IPS DF 6.9 (cell line): ENCODE measurements around the gene TMEM26.

Experiments
- DNase-seq: peaks from one replicate; pipeline ENCODE4 v3.0.0-alpha.2; 2013; ENCODE audit warnings: low read depth, low spot score
- H3K27ac ChIP-seq: one replicate; pipeline ENCODE4 v1.5.1; 2013; ENCODE audit warnings: low read length, control low read depth
- H3K27me3 ChIP-seq: 2 replicates; pipeline ENCODE4 v1.6.1; 2013; ENCODE audit warnings: mild to moderate bottlenecking, low read length; ENCODE audit not compliant: control insufficient read depth, insufficient read depth
- H3K36me3 ChIP-seq: 2 replicates; pipeline ENCODE4 v1.6.1; 2013; ENCODE audit warnings: low read length; ENCODE audit not compliant: control insufficient read depth, insufficient read depth
- H3K4me1 ChIP-seq: 2 replicates; pipeline ENCODE4 v1.6.1; 2013; ENCODE audit warnings: low read length; ENCODE audit not compliant: control insufficient read depth, insufficient read depth
- H3K4me3 ChIP-seq: 2 replicates; pipeline ENCODE4 v1.5.1; 2013; ENCODE audit warnings: mild to moderate bottlenecking, low read length
- H3K9me3 ChIP-seq: 2 replicates; pipeline ENCODE4 v1.6.1; 2013; ENCODE audit warnings: low read length, inconsistent platforms; ENCODE audit not compliant: control insufficient read depth, insufficient read depth
- WGBS: extraction: QIAGEN DNeasy Blood & Tissue Kit; methylation state at CpG from one replicate; pipeline ENCODE4 v1.1.7; 2013; ENCODE audit warnings: mixed read lengths, missing lambda C conversion rate; ENCODE audit not compliant: insufficient read length, insufficient coverage; 5-methylcytosine and 5-hydroxymethylcytosine counted together

TMEM26 gene

GRCh38 chr10:61476529-61476928 is 23.3 kb upstream of the TMEM26 start:
- no peaks in the 10 kb centered on the region for H3K9me3 ChIP-seq
- DNase-seq = no peak
- H3K27me3 ChIP-seq = no peaks in the 10 kb centered on the region
- no CpG with 5 or more reads among the region's 1 CpG for WGBS
- no peaks in the 10 kb centered on the region for H3K4me1 ChIP-seq
- H3K27ac ChIP-seq = no peak overlapping the region
- H3K36me3 ChIP-seq = no peaks in the 10 kb centered on the region
- no peak overlapping the region for H3K4me3 ChIP-seq

DNA sequence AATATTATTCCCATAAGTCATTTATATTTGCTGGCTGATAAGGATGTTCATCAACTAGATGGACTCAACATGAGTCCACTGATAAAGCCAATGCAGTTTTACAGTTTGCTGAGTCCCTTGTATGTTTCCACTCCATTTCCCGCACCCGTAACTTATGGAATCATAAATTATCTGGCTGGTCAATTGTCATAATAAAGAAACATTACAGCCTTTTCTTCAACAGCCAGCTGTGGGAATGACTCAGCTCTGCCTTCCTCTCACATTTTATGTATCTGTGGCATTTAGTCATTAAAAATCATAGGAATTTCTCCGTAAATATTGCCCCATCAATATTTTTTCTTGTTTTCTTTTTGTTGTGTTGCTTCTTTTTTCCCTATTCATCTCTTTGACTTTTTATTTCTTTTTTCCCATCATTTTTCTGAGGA is 22.3 kb upstream of the TMEM26 start:
- Histone ChIP-seq H3K27ac (no peak overlapping the region), H3K27me3 (no peaks in the 10 kb centered on the region), H3K4me1 (no peaks in the 10 kb centered on the region), H3K36me3 (no peaks in the 10 kb centered on the region), H3K4me3 (no peak overlapping the region), H3K9me3 (no peaks in the 10 kb centered on the region)
- no peak for DNase-seq
- no CpG with 5 or more reads among the region's 3 CpGs for WGBS

- no peaks in the 10 kb centered on the region for H3K27me3 ChIP-seq
- no peaks in the 10 kb centered on the region for H3K36me3 ChIP-seq
- no CpG with 5 or more reads among the region's 5 CpGs for WGBS
- no peak overlapping the region for H3K27ac ChIP-seq
- no peaks in the 10 kb centered on the region for H3K9me3 ChIP-seq
- no peak overlapping the region for H3K4me3 ChIP-seq
- no peak for DNase-seq
- H3K4me1 ChIP-seq = no peaks in the 10 kb centered on the region
Observed at GRCh38 chr10:61472090-61472674, 19.0 kb upstream of the TMEM26 start.

DNA sequence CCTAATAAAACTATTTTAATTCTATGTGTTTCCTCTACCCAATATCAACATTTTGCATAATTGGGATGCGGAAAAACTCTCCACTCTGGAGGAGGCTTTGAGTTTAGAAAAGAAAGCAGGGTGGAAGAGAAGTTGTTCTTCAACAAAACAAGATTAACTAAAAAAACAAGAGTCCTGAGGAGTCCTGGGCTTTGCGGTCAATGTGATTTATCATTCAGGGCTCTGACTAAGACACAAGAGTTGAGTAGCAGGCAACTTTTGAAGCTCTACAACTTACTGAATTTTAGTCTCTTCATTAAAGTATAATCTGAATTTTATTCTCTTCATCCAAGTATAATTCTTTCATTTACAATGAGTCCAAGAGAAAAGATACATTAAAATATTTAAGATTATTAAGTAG is 18.3 kb upstream of the TMEM26 start:
- H3K9me3 ChIP-seq = no peaks in the 10 kb centered on the region
- WGBS = no CpG with 5 or more reads among the region's 2 CpGs
- H3K36me3 ChIP-seq = no peaks in the 10 kb centered on the region
- H3K4me1 ChIP-seq = no peaks in the 10 kb centered on the region
- no peak overlapping the region for H3K4me3 ChIP-seq
- no peak overlapping the region for H3K27ac ChIP-seq
- no peaks in the 10 kb centered on the region for H3K27me3 ChIP-seq
- no peak for DNase-seq

DNA sequence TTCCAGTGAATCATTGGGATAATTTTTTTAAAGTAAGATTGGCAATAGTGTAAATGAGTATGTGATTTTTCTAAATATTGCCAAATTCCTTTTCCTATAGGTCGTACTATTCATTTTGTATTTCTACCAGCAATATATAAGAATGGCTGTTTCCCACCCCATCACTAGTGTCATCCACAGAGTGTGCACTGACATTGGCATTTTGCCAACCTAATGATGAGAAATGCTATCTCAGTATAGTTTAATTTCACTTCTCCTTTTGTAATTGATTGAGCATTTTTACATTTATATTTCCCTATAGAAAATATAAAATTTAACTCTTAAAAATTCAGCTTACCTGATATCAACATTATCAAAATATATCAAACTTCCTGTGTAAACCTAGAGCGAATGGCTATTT is 17.6 kb upstream of the TMEM26 start:
- Histone ChIP-seq H3K9me3 (no peaks in the 10 kb centered on the region), H3K27me3 (no peaks in the 10 kb centered on the region), H3K4me3 (no peak overlapping the region), H3K4me1 (no peaks in the 10 kb centered on the region), H3K36me3 (no peaks in the 10 kb centered on the region), H3K27ac (no peak overlapping the region)
- DNase-seq = no peak
- WGBS = no CpG with 5 or more reads among the region's 2 CpGs

DNA sequence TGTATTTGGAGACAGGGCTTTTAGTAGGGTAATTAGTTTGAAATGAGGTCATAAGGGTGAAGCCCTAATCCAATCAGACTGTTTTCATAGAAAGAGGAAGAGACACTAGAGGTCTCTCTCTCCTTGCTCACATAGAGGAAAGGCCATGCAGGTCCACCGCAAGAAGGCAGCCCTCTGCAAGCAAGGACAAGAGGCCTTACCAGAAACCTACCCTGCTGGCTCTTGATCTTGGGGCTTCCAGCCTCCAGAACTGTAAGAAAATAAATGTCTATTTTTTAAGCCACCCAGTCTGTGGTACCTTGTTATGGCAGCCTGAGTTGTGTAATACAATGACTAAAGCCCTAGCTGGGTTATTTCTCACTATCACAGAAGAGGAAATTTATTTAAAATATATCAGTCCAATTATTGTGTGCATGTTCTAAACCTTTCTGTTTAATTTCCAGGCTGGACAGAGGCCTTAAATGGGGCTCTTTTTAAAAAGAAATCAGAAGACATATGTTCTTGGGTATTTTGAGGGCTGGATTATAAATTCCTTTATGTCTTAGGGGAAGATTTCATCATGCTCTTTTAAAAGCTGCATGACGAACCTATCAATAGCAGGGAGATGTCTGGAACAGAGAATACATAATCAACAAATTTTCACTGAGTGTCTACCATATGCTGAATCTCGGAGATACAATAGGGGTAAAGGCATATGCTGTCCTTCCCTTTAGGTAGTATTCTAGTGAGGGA is 12.9 kb upstream of the TMEM26 start:
- H3K9me3 ChIP-seq = no peaks in the 10 kb centered on the region
- no peak overlapping the region for H3K4me3 ChIP-seq
- no peak overlapping the region for H3K27ac ChIP-seq
- H3K4me1 ChIP-seq = no peaks in the 10 kb centered on the region
- no peaks in the 10 kb centered on the region for H3K36me3 ChIP-seq
- DNase-seq = no peak
- H3K27me3 ChIP-seq = no peaks in the 10 kb centered on the region
- no CpG with 5 or more reads among the region's 3 CpGs for WGBS

DNA sequence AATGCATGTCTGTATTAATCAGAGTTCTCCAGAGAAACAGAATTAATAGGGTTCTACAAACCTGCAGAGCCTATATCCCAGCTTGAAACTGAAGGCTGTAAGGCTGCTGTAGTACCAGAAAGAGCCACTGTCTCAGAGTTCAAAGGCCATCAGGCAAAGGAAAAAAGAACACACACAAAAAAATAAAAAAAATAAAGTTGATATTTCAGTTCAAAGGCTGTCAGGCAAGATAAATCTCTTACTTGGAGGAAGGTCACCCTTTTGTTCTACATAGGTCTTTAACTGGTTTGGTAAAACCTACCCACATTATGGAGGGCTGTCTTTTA is 12.0 kb upstream of the TMEM26 start:
- Histone ChIP-seq H3K4me3 (no peak overlapping the region), H3K9me3 (no peaks in the 10 kb centered on the region), H3K27ac (no peak overlapping the region), H3K36me3 (no peaks in the 10 kb centered on the region), H3K4me1 (no peaks in the 10 kb centered on the region), H3K27me3 (no peaks in the 10 kb centered on the region)
- DNase-seq = no peak

- Histone ChIP-seq H3K27ac (no peak overlapping the region), H3K36me3 (no peaks in the 10 kb centered on the region), H3K27me3 (no peaks in the 10 kb centered on the region), H3K4me3 (no peak overlapping the region), H3K4me1 (no peaks in the 10 kb centered on the region), H3K9me3 (no peaks in the 10 kb centered on the region)
- WGBS = no CpG with 5 or more reads among the region's 6 CpGs
- no peak for DNase-seq
Observed at GRCh38 chr10:61464461-61465170, 11.4 kb upstream of the TMEM26 start.

GRCh38 chr10:61463035-61463909 is 10.1 kb upstream of the TMEM26 start:
- Histone ChIP-seq H3K36me3 (no peaks in the 10 kb centered on the region), H3K27me3 (no peaks in the 10 kb centered on the region), H3K4me3 (no peak overlapping the region), H3K4me1 (no peaks in the 10 kb centered on the region), H3K9me3 (no peaks in the 10 kb centered on the region), H3K27ac (no peak overlapping the region)
- no CpG with 5 or more reads among the region's 5 CpGs for WGBS
- no peak for DNase-seq

DNA sequence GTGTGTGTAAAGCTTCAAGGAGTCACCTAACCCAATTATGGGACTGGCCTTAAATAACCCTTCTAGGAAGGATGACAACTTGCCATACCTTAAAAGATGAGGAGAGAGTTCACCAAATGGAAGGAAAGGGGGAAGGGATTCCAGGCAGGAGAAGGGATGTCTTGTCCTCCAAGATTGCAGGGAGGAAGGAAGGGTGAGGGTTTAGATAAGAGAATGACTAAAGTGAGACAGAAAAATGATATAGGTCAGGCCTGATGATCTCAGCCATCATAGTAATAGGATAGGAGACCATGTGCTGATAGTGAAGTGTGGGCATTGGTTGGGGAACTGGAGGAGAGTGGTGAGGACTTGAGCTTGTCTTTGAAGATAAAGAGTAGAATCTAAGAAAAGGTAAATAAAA is 7.7 kb upstream of the TMEM26 start:
- H3K9me3 ChIP-seq = no peaks in the 10 kb centered on the region
- no peak overlapping the region for H3K4me3 ChIP-seq
- no peak overlapping the region for H3K27ac ChIP-seq
- no peak for DNase-seq
- H3K36me3 ChIP-seq = no peaks in the 10 kb centered on the region
- H3K27me3 ChIP-seq = no peaks in the 10 kb centered on the region
- no peaks in the 10 kb centered on the region for H3K4me1 ChIP-seq
